SKM-1 (cell line): ENCODE data around the gene DCDC2B.
"Not testable (repeated sequence)": the region's sequence is repeated elsewhere in the genome, so short reads cannot be mapped to it uniquely, and the experiment has no call there.

Source experiments
- DNase-seq: peaks from one replicate; lab custom pipeline; 2025; ENCODE audit not compliant: unreplicated experiment; lab: John Stamatoyannopoulos, UW

DCDC2B gene

GRCh38 chr1:32208891-32209328 is at the start of gene DCDC2B:
TSS of gene DCDC2B (plus strand) at chr1:32209089. CDS start at chr1:32209094, 5 bp downstream.
- no peak for DNase-seq

- DNase-seq: no peak
Observed at GRCh38 chr1:32159189-32159588, 49.7 kb upstream of the DCDC2B start.

- DNase-seq: no peak
Observed at GRCh38 chr1:32163405-32163804, 45.5 kb upstream of the DCDC2B start.

GRCh38 chr1:32165633-32166032 is 43.3 kb upstream of the DCDC2B start:
- DNase-seq: not testable (repeated sequence)

GRCh38 chr1:32170991-32171390 is 37.9 kb upstream of the DCDC2B start:
- no peak for DNase-seq

GRCh38 chr1:32172621-32173245 is 36.2 kb upstream of the DCDC2B start:
- no peak for DNase-seq

- DNase-seq: peak; percentile 19
Observed at GRCh38 chr1:32178380-32179192, 30.3 kb upstream of the DCDC2B start.

GRCh38 chr1:32179193-32179442 is 29.8 kb upstream of the DCDC2B start:
- DNase-seq: no peak

GRCh38 chr1:32179443-32180185 is 29.3 kb upstream of the DCDC2B start, which contains the start of gene TXLNA:
TSS of gene TXLNA (plus strand) at chr1:32179675. CDS start at chr1:32180346, 671 bp downstream.
- DNase-seq: peak; percentile 79

GRCh38 chr1:32180186-32181060 is 28.5 kb upstream of the DCDC2B start:
- DNase-seq: no peak

- DNase-seq: no peak
Observed at GRCh38 chr1:32181065-32181464, 27.8 kb upstream of the DCDC2B start.

GRCh38 chr1:32181563-32181962 is 27.3 kb upstream of the DCDC2B start:
- no peak for DNase-seq

GRCh38 chr1:32182060-32182459 is 26.8 kb upstream of the DCDC2B start:
- no peak for DNase-seq

- DNase-seq: no peak
Observed at GRCh38 chr1:32184650-32185049, 24.2 kb upstream of the DCDC2B start.

- no peak for DNase-seq
Observed at GRCh38 chr1:32186077-32186476, 22.8 kb upstream of the DCDC2B start.

GRCh38 chr1:32186491-32186890 is 22.4 kb upstream of the DCDC2B start:
- no peak for DNase-seq

- DNase-seq: no peak
Observed at GRCh38 chr1:32187850-32188249, 21.0 kb upstream of the DCDC2B start.

GRCh38 chr1:32192220-32192948 is 16.5 kb upstream of the DCDC2B start:
- no peak for DNase-seq

GRCh38 chr1:32194984-32195383 is 13.9 kb upstream of the DCDC2B start:
- no peak for DNase-seq

- no peak for DNase-seq
Observed at GRCh38 chr1:32195531-32195930, 13.4 kb upstream of the DCDC2B start.
